Mucosa of stomach (tissue), 1 donor: ENCODE data around the gene ATP8A2.

Source experiments
- H3K27me3 ChIP-seq: one replicate; pipeline ENCODE4 v1.7.0; 2013; ENCODE audit warnings: mild to moderate bottlenecking, low read length; ENCODE audit not compliant: control insufficient read depth, insufficient read depth
- H3K36me3 ChIP-seq: one replicate; pipeline ENCODE4 v1.7.0; 2013; ENCODE audit warnings: low read length; ENCODE audit not compliant: control insufficient read depth, insufficient read depth
- H3K4me1 ChIP-seq: one replicate; pipeline ENCODE4 v1.7.0; 2013; ENCODE audit warnings: mild to moderate bottlenecking, low read length; ENCODE audit not compliant: control insufficient read depth, insufficient read depth
- H3K4me3 ChIP-seq: one replicate; pipeline ENCODE4 v1.7.0; 2013; ENCODE audit warnings: low read length
- H3K9ac ChIP-seq: one replicate; pipeline ENCODE4 v1.7.0; 2013; ENCODE audit warnings: mild to moderate bottlenecking, low read length, moderate library complexity
- H3K9me3 ChIP-seq: one replicate; pipeline ENCODE4 v1.7.0; 2013; ENCODE audit warnings: mild to moderate bottlenecking, low read length, moderate library complexity; ENCODE audit not compliant: control insufficient read depth
- donor health status: Pancreatic carcinoma.

The ATP8A2 gene

GRCh38 chr13:25365720-25366235, 6.0 kb upstream of the ATP8A2 start:
- H3K4me1 ChIP-seq, result no peaks in the 10 kb centered on the region
- no peaks in the 10 kb centered on the region for H3K36me3 ChIP-seq
- H3K27me3 ChIP-seq, result peaks cover 12% of the 10 kb centered on the region
- no peak overlapping the region for H3K9ac ChIP-seq
- no peak overlapping the region for H3K4me3 ChIP-seq
- no peaks in the 10 kb centered on the region for H3K9me3 ChIP-seq

- Histone ChIP-seq H3K36me3 (no peaks in the 10 kb centered on the region), H3K9ac (no peak overlapping the region), H3K4me3 (no peak overlapping the region), H3K4me1 (no peaks in the 10 kb centered on the region), H3K9me3 (no peaks in the 10 kb centered on the region), H3K27me3 (peaks cover 56% of the 10 kb centered on the region)
Measured at GRCh38 chr13:25371158-25371874, 458 bp upstream of the ATP8A2 start.

GRCh38 chr13:25372284-25373081, 709 bp downstream of the ATP8A2 start:
- no peak overlapping the region for H3K4me3 ChIP-seq
- no peaks in the 10 kb centered on the region for H3K36me3 ChIP-seq
- no peaks in the 10 kb centered on the region for H3K9me3 ChIP-seq
- H3K27me3 ChIP-seq, result peaks cover 56% of the 10 kb centered on the region
- no peaks in the 10 kb centered on the region for H3K4me1 ChIP-seq
- no peak overlapping the region for H3K9ac ChIP-seq

GRCh38 chr13:25375727-25376358, 4.1 kb downstream of the ATP8A2 start:
- Histone ChIP-seq H3K4me3 (no peak overlapping the region), H3K36me3 (no peaks in the 10 kb centered on the region), H3K9ac (no peak overlapping the region), H3K9me3 (no peaks in the 10 kb centered on the region), H3K4me1 (no peaks in the 10 kb centered on the region), H3K27me3 (peaks cover 44% of the 10 kb centered on the region)

GRCh38 chr13:25377244-25377962, 5.6 kb downstream of the ATP8A2 start:
- no peak overlapping the region for H3K4me3 ChIP-seq
- H3K4me1 ChIP-seq, result no peaks in the 10 kb centered on the region
- H3K36me3 ChIP-seq, result no peaks in the 10 kb centered on the region
- no peak overlapping the region for H3K9ac ChIP-seq
- no peaks in the 10 kb centered on the region for H3K9me3 ChIP-seq
- peaks cover 28% of the 10 kb centered on the region for H3K27me3 ChIP-seq

GRCh38 chr13:25378528-25378927, 6.8 kb downstream of the ATP8A2 start:
- H3K9ac ChIP-seq, result no peak overlapping the region
- H3K27me3 ChIP-seq, result peaks cover 17% of the 10 kb centered on the region

GRCh38 chr13:25379011-25379410, 7.2 kb downstream of the ATP8A2 start:
- no peak overlapping the region for H3K9ac ChIP-seq
- no peaks in the 10 kb centered on the region for H3K36me3 ChIP-seq

More at GRCh38 chr13:25378528-25378927, 6.8 kb downstream of the ATP8A2 start:
- Histone ChIP-seq H3K36me3 (no peaks in the 10 kb centered on the region), H3K4me1 (no peaks in the 10 kb centered on the region), H3K4me3 (no peak overlapping the region), H3K9me3 (no peaks in the 10 kb centered on the region)

GRCh38 chr13:25380082-25380481, 8.3 kb downstream of the ATP8A2 start:
- no peaks in the 10 kb centered on the region for H3K36me3 ChIP-seq
- no peak overlapping the region for H3K9ac ChIP-seq
- H3K4me3 ChIP-seq, result no peak overlapping the region
- no peaks in the 10 kb centered on the region for H3K9me3 ChIP-seq
- peaks cover 10% of the 10 kb centered on the region for H3K27me3 ChIP-seq
- no peaks in the 10 kb centered on the region for H3K4me1 ChIP-seq

More at GRCh38 chr13:25379011-25379410, 7.2 kb downstream of the ATP8A2 start:
- Histone ChIP-seq H3K9me3 (no peaks in the 10 kb centered on the region), H3K4me3 (no peak overlapping the region), H3K27me3 (peaks cover 12% of the 10 kb centered on the region), H3K4me1 (no peaks in the 10 kb centered on the region)

GRCh38 chr13:25380741-25381324, 9.1 kb downstream of the ATP8A2 start:
- H3K9me3 ChIP-seq, result no peaks in the 10 kb centered on the region
- no peaks in the 10 kb centered on the region for H3K36me3 ChIP-seq
- peaks cover 3% of the 10 kb centered on the region for H3K27me3 ChIP-seq
- H3K4me1 ChIP-seq, result no peaks in the 10 kb centered on the region
- H3K4me3 ChIP-seq, result no peak overlapping the region
- no peak overlapping the region for H3K9ac ChIP-seq

- Histone ChIP-seq H3K27me3 (peaks cover 3% of the 10 kb centered on the region), H3K4me1 (no peaks in the 10 kb centered on the region), H3K36me3 (no peaks in the 10 kb centered on the region), H3K9me3 (no peaks in the 10 kb centered on the region), H3K4me3 (no peak overlapping the region), H3K9ac (no peak overlapping the region)
Measured at GRCh38 chr13:25384758-25385410, 13.1 kb downstream of the ATP8A2 start.

GRCh38 chr13:25391932-25392331, 20.2 kb downstream of the ATP8A2 start:
- Histone ChIP-seq H3K9ac (no peak overlapping the region), H3K4me1 (no peaks in the 10 kb centered on the region), H3K27me3 (no peaks in the 10 kb centered on the region), H3K9me3 (no peaks in the 10 kb centered on the region), H3K4me3 (no peak overlapping the region), H3K36me3 (no peaks in the 10 kb centered on the region)
